Liver (tissue), 9 donors: ENCODE data around the gene GLS. TPM values are rescaled to one million over a fixed set of nuclear protein-coding genes. Genes with fewer than 3 reads are reported as not detected.

Experiments used
- DNase-seq: peaks from one replicate; pipeline ENCODE4 v3.0.0-alpha.2; 2017; ENCODE audit warnings: low spot score
- H3K27ac ChIP-seq, 2 donors: one replicate each; pipeline ENCODE4 v1.7.0; 2013; ENCODE audit warnings: inconsistent platforms in 2 of 2, low read length in 2 of 2, control low read depth in 1 of 2, low read depth in 1 of 2, mild to moderate bottlenecking in 1 of 2
- H3K27me3 ChIP-seq, 4 donors: one replicate each; pipeline versions ENCODE4 v1.6.1 to v1.7.0; 2013; ENCODE audit warnings: low read length in 3 of 4, inconsistent platforms in 1 of 4, mild to moderate bottlenecking in 1 of 4, moderate library complexity in 1 of 4; ENCODE audit not compliant: control insufficient read depth in 4 of 4, insufficient read depth in 4 of 4
- H3K36me3 ChIP-seq, 4 donors: one replicate each; pipeline versions ENCODE4 v1.6.1 to v1.7.0; 2013; ENCODE audit warnings: low read length in 3 of 4, mild to moderate bottlenecking in 3 of 4, low read depth in 1 of 4, moderate library complexity in 1 of 4; ENCODE audit not compliant: control insufficient read depth in 4 of 4, insufficient read depth in 3 of 4
- H3K4me1 ChIP-seq, 4 donors: one replicate each; pipeline versions ENCODE4 v1.6.1 to v1.7.0; 2013; ENCODE audit warnings: low read length in 3 of 4, mild to moderate bottlenecking in 3 of 4, moderate library complexity in 1 of 4; ENCODE audit not compliant: control insufficient read depth in 4 of 4, insufficient read depth in 4 of 4
- H3K4me3 ChIP-seq, 3 donors: one replicate each; pipeline versions ENCODE4 v1.6.1 to v1.7.0; 2013; ENCODE audit warnings: low read length in 3 of 3, control low read depth in 1 of 3, low read depth in 1 of 3, mild to moderate bottlenecking in 1 of 3
- H3K9ac ChIP-seq, 2 donors: one replicate each; pipeline ENCODE4 v1.7.0; 2013; ENCODE audit warnings: low read length in 2 of 2, mild to moderate bottlenecking in 2 of 2, moderate library complexity in 2 of 2, control low read depth in 1 of 2, low read depth in 1 of 2
- H3K9me3 ChIP-seq, 4 donors: one replicate each; pipeline versions ENCODE4 v1.6.1 to v1.7.0; 2013; ENCODE audit warnings: low read length in 3 of 4; ENCODE audit not compliant: control insufficient read depth in 4 of 4
- FOXA2 ChIP-seq: IDR thresholded peaks from 2 replicates; pipeline ENCODE4 v1.6.1; 2016; ENCODE audit warnings: antibody characterized with exemption
- GABPA ChIP-seq, 2 donors: IDR thresholded peaks in 1 of 2; conservative IDR thresholded peaks in 1 of 2; 2 replicates each; pipeline ENCODE4 v1.6.1; 2016; ENCODE audit warnings: antibody characterized with exemption in 2 of 2, mild to moderate bottlenecking in 1 of 2, moderate library complexity in 1 of 2
- HNF4A ChIP-seq, 2 donors: conservative IDR thresholded peaks; 2 replicates each; pipeline ENCODE4 v1.6.1; 2016; ENCODE audit warnings: antibody characterized with exemption in 2 of 2, mild to moderate bottlenecking in 2 of 2
- NR2F2 ChIP-seq: IDR thresholded peaks from 2 replicates; pipeline ENCODE4 v1.6.1; 2016; ENCODE audit warnings: antibody characterized with exemption
- RAD21 ChIP-seq, 2 donors: IDR thresholded peaks; 2 replicates each; pipeline ENCODE4 v1.6.1; 2016; ENCODE audit warnings: antibody characterized with exemption in 2 of 2, mild to moderate bottlenecking in 2 of 2
- SP1 ChIP-seq: IDR thresholded peaks from 2 replicates; pipeline ENCODE4 v1.6.1; 2018; ENCODE audit warnings: antibody characterized with exemption, mild to moderate bottlenecking
- TAF1 ChIP-seq: conservative IDR thresholded peaks from 2 replicates; pipeline ENCODE4 v1.6.1; 2016; ENCODE audit warnings: antibody characterized with exemption, mild to moderate bottlenecking
- YY1 ChIP-seq: IDR thresholded peaks from 2 replicates; pipeline ENCODE4 v1.6.1; 2016; ENCODE audit warnings: antibody characterized with exemption, mild to moderate bottlenecking
- ZBTB33 ChIP-seq: IDR thresholded peaks from 2 replicates; pipeline ENCODE4 v1.6.1; 2016; ENCODE audit warnings: antibody characterized with exemption
- WGBS: extraction: QIAGEN DNeasy Blood & Tissue Kit; methylation state at CpG from one replicate; pipeline ENCODE4 v1.1.7; 2013; 5-methylcytosine and 5-hydroxymethylcytosine counted together
- polyA plus RNA-seq, 2 donors: library from polyadenylated mRNA; stranded (reverse) in 1 of 2; unstranded in 1 of 2; fragments of 200-250 nt in 1 of 2; fragments of >200 nt in 1 of 2; fragmentation: Nextera tagmentation in 1 of 2; extraction: Ambion mirVana in 1 of 2; gene quantifications; one replicate each; pipeline versions ENCODE4 v1.2.1 to v1.2.3, GENCODE V29; 2013 to 2015
- total RNA-seq, 2 donors: library from RNA; depleted of rRNA; stranded (reverse); fragments of >200 nt; gene quantifications; one replicate each; pipeline ENCODE4 v1.2.3, GENCODE V29; 2014
- TF ChIP-seq, protein P1 (sequence below): IDR thresholded peaks from 2 replicates; pipeline ENCODE4 v1.6.1; 2016; ENCODE audit warnings: antibody characterized with exemption
- TF ChIP-seq, protein P2 (sequence below): IDR thresholded peaks from 2 replicates; pipeline ENCODE4 v1.6.1; 2016; ENCODE audit warnings: antibody characterized with exemption, mild to moderate bottlenecking
- donor health status: healthy.
- donor health status: healthy.
- donor health status: healthy.
- donor health status: healthy.
- donor health status: healthy.

Gene GLS
- total and polyA plus RNA-seq, 4 donors: 4.3 to 38.6 (median 16.5) TPM

DNA sequence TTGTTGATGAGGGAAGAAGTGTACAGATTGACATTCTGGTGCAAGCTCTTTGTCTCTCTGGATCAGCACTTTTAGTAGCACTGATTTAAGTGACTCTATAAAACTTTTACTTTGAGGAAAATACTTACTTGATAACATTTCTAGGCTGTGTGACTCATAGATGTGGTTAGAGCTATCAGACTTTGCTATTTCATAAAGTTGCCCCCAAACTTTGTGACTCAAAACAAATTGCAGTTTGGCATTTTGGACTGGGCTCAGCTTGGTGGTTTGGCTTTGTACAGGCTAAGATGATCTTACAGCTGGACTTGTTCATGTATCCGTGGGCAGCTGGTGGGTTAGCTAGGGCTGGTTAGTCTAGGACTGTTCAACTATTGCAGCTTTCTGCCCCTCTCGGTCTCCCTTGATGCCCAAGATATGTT lies 42.1 kb upstream of the GLS start:
- no peak for DNase-seq
- Histone ChIP-seq H3K9me3 (no peaks in the 10 kb centered on the region), H3K4me1 (no peaks in the 10 kb centered on the region), H3K27ac (no peak overlapping the region), H3K4me3 (no peak overlapping the region), H3K36me3 (no peaks in the 10 kb centered on the region), H3K9ac (no peak overlapping the region), H3K27me3 (no peaks in the 10 kb centered on the region)
- 81% methylated on average over 2 of the region's 2 CpGs for WGBS
- TF ChIP-seq FOXA2 (no peak), SP1 (no peak)

- no peaks in the 10 kb centered on the region for H3K9me3 ChIP-seq
- no peak for DNase-seq
Measured at GRCh38 chr2:190840569-190841172, 40.0 kb upstream of the GLS start.

DNA sequence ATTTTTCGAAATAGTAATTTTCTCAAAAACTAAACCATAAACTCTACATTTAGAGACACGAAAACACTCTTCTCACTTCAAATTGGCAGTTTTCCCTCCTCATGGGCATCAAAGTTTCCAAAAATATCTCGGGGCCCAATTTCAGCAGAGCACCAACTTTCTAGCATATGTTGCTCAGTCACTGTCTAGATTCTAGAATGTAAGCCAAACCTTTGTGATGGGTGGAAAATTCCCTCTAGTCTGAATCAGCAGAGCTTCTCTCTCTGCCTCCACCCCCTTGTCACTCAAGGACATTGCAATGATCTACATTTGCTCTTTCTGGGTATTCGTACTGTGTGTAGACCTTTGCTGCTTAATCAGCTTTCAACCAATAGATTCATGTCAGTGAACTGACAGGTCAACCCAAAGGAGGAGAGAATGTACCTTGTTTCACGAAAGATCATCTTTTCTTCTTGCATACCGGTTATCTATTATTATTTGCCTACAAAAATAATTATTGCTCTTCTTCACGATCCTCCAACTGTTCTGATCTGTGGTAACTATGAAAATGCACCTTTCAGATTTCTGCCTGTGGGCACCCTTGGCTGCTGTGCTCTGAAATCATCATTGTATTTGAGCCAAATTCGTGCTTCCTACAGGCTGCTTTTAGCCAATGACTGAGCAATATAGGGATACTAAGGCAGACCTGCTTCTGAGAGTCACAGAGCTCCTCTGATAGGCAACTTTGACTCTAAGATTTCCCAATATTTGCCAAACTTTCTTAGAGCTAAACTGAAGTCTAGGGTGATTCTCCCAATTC lies 38.7 kb upstream of the GLS start:
- Histone ChIP-seq H3K9me3 (no peaks in the 10 kb centered on the region), H3K27ac (no peak overlapping the region), H3K36me3 (no peaks in the 10 kb centered on the region), H3K27me3 (peaks cover 0 to 2% (median 0%) of the 10 kb centered on the region in 4 donors), H3K4me3 (no peak overlapping the region), H3K4me1 (no peaks in the 10 kb centered on the region), H3K9ac (no peak overlapping the region)
- 89% methylated on average over 8 of the region's 8 CpGs for WGBS
- DNase-seq: no peak
- TF ChIP-seq TAF1: no peak
- TF ChIP-seq FOXA2: no peak
- TF ChIP-seq GABPA (IDR thresholded peaks at IDR 0.05 in 1 of 2, conservative IDR thresholded peaks at IDR 0.05 in 1 of 2): no peak
- no peak for TF ChIP-seq ZBTB33
- TF ChIP-seq NR2F2: no peak
- no peak for TF ChIP-seq RAD21 (IDR thresholded peaks at IDR 0.05)
- no peak for TF ChIP-seq HNF4A (conservative IDR thresholded peaks at IDR 0.05)
- TF ChIP-seq SP1: no peak
- TF ChIP-seq, protein P1, sequence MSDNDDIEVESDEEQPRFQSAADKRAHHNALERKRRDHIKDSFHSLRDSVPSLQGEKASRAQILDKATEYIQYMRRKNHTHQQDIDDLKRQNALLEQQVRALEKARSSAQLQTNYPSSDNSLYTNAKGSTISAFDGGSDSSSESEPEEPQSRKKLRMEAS: no peak
- TF ChIP-seq, protein P2, sequence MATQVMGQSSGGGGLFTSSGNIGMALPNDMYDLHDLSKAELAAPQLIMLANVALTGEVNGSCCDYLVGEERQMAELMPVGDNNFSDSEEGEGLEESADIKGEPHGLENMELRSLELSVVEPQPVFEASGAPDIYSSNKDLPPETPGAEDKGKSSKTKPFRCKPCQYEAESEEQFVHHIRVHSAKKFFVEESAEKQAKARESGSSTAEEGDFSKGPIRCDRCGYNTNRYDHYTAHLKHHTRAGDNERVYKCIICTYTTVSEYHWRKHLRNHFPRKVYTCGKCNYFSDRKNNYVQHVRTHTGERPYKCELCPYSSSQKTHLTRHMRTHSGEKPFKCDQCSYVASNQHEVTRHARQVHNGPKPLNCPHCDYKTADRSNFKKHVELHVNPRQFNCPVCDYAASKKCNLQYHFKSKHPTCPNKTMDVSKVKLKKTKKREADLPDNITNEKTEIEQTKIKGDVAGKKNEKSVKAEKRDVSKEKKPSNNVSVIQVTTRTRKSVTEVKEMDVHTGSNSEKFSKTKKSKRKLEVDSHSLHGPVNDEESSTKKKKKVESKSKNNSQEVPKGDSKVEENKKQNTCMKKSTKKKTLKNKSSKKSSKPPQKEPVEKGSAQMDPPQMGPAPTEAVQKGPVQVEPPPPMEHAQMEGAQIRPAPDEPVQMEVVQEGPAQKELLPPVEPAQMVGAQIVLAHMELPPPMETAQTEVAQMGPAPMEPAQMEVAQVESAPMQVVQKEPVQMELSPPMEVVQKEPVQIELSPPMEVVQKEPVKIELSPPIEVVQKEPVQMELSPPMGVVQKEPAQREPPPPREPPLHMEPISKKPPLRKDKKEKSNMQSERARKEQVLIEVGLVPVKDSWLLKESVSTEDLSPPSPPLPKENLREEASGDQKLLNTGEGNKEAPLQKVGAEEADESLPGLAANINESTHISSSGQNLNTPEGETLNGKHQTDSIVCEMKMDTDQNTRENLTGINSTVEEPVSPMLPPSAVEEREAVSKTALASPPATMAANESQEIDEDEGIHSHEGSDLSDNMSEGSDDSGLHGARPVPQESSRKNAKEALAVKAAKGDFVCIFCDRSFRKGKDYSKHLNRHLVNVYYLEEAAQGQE: no peak

More at GRCh38 chr2:190840569-190841172, 40.0 kb upstream of the GLS start:
- no peaks in the 10 kb centered on the region for H3K4me1 ChIP-seq
- no peak overlapping the region for H3K9ac ChIP-seq
- peaks cover 0 to 2% (median 0%) of the 10 kb centered on the region in 4 donors for H3K27me3 ChIP-seq
- 75% methylated on average over 4 of the region's 4 CpGs for WGBS
- no peaks in the 10 kb centered on the region for H3K36me3 ChIP-seq
- H3K27ac ChIP-seq: no peak overlapping the region
- H3K4me3 ChIP-seq: no peak overlapping the region
- TF ChIP-seq YY1 (no peak), TAF1 (no peak), NR2F2 (no peak)
- TF ChIP-seq, protein P2: no peak
